HEK293T (cell line): ENCODE results near the gene PKNOX2.

ENCODE experiments used
- ARNT ChIP-seq: fragments of 450-650 bp; IDR thresholded peaks from 2 replicates; pipeline ENCODE4 v1.6.1; 2017; ENCODE audit warnings: mild to moderate bottlenecking
- BHLHE40 ChIP-seq: fragments of 450-650 bp; IDR thresholded peaks from 2 replicates; pipeline ENCODE4 v1.6.1; 2016; ENCODE audit warnings: mild to moderate bottlenecking, moderate library complexity, borderline replicate concordance
- CTBP1 ChIP-seq: fragments of 450-650 bp; IDR thresholded peaks from 2 replicates; pipeline ENCODE4 v1.6.1; 2016; ENCODE audit warnings: borderline replicate concordance
- ELF4 ChIP-seq: fragments of 450-650 bp; IDR thresholded peaks from 2 replicates; pipeline ENCODE4 v1.6.1; 2017; ENCODE audit warnings: antibody characterized with exemption
- FOXA1 ChIP-seq: fragments of 450-650 bp; IDR thresholded peaks from 2 replicates; pipeline ENCODE4 v1.6.1; 2016; ENCODE audit warnings: mild to moderate bottlenecking
- FOXK2 ChIP-seq: fragments of 450-650 bp; IDR thresholded peaks from 2 replicates; pipeline ENCODE4 v1.6.1; 2016; ENCODE audit warnings: mild to moderate bottlenecking
- FOXM1 ChIP-seq: fragments of 450-650 bp; IDR thresholded peaks from 2 replicates; pipeline ENCODE4 v1.6.1; 2017; ENCODE audit warnings: mild to moderate bottlenecking, borderline replicate concordance
- HDGF ChIP-seq: fragments of 450-650 bp; IDR thresholded peaks from 2 replicates; pipeline ENCODE4 v1.6.1; 2017; ENCODE audit warnings: antibody characterized with exemption, borderline replicate concordance
- NFRKB ChIP-seq: fragments of 450-650 bp; IDR thresholded peaks from 2 replicates; pipeline ENCODE4 v1.6.1; 2016; ENCODE audit warnings: mild to moderate bottlenecking, moderate library complexity
- SP1 ChIP-seq: fragments of 450-650 bp; IDR thresholded peaks from 2 replicates; pipeline ENCODE4 v1.6.1; 2017
- SUZ12 ChIP-seq: fragments of 450-650 bp; IDR thresholded peaks from 2 replicates; pipeline ENCODE4 v1.6.1; 2016; ENCODE audit warnings: mild to moderate bottlenecking
- TARDBP ChIP-seq: fragments of 450-650 bp; IDR thresholded peaks from 2 replicates; pipeline ENCODE4 v1.6.1; 2016
- TF ChIP-seq, protein P1 (sequence below): fragments of 450-650 bp; IDR thresholded peaks from 2 replicates; pipeline ENCODE4 v1.6.1; 2016

DNA sequence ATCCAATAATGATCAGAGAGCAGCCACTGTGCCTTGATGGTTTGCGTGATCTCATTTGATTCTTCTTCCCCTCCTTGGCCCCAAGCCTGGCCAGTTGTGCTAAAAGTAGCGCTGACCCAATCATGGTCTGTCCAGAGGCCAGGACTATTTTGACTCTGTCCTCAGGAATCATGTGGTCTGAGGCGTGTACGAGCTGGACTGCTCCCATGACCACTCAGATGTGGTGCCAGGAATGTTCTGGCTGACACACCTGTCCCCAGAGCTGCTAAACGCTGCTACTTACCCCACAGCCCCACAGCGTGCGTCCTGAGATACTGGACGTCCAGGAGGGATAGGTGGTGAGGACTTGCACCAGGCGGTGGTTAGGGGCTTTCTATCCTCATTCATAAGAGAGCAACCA lies 261.1 kb downstream of the PKNOX2 start:
- TF ChIP-seq SP1 (no peak), CTBP1 (no peak), BHLHE40 (no peak), SUZ12 (no peak), HDGF (no peak), ELF4 (no peak), FOXA1 (no peak), FOXM1 (no peak), ARNT (no peak), FOXK2 (no peak), TARDBP (no peak), NFRKB (no peak)
- TF ChIP-seq, protein P1, sequence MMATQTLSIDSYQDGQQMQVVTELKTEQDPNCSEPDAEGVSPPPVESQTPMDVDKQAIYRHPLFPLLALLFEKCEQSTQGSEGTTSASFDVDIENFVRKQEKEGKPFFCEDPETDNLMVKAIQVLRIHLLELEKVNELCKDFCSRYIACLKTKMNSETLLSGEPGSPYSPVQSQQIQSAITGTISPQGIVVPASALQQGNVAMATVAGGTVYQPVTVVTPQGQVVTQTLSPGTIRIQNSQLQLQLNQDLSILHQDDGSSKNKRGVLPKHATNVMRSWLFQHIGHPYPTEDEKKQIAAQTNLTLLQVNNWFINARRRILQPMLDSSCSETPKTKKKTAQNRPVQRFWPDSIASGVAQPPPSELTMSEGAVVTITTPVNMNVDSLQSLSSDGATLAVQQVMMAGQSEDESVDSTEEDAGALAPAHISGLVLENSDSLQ = no peak
